ENCODE measurements around the gene RNF4. TPM values are rescaled to one million over a fixed set of nuclear protein-coding genes. Genes with fewer than 3 reads are reported as not detected.
"Not testable (repeated sequence)": the region's sequence is repeated elsewhere in the genome, so short reads cannot be mapped to it uniquely, and the experiment has no call there.

Gene RNF4
- total RNA-seq, 1 donor from 2014 or later = 86.7 TPM

DNA sequence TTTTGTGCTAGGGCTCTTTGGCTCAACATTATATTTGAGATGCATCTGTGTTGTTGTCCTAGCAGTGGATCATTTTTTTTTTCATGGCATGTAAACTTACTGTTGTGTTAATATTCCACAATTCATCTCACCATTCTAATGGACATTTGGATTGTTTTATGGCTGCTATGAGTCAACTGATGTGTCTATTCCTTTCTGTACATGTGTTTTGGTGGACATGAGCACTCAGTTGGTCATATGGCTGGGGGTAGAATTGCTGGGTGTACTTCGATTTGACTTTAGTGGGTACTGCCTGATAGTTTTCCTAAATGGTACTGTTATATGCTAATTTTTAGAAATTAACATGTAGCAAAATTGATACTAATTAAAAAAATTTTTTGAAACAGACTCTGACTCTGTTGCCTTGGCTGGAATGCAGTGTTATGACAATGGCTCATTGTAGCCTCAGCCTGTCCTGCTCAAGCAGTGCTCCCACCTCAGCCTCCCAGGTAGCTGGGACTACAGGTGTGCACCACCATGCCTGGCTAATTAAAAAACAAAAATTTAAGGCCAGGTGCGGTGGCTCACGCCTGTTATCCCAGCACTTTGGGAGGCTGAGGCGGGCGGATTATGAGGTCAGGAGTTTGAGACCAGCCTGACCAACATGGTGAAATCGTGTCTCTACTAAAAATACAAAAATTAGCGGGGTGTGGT, 76.6 kb downstream of the RNF4 start:
- no peak for DNase-seq (ENCODE audit: low read depth)
- no peak overlapping the region for H3K4me3 ChIP-seq (ENCODE audit: low read depth, low read length)
- TF ChIP-seq, protein P1, sequence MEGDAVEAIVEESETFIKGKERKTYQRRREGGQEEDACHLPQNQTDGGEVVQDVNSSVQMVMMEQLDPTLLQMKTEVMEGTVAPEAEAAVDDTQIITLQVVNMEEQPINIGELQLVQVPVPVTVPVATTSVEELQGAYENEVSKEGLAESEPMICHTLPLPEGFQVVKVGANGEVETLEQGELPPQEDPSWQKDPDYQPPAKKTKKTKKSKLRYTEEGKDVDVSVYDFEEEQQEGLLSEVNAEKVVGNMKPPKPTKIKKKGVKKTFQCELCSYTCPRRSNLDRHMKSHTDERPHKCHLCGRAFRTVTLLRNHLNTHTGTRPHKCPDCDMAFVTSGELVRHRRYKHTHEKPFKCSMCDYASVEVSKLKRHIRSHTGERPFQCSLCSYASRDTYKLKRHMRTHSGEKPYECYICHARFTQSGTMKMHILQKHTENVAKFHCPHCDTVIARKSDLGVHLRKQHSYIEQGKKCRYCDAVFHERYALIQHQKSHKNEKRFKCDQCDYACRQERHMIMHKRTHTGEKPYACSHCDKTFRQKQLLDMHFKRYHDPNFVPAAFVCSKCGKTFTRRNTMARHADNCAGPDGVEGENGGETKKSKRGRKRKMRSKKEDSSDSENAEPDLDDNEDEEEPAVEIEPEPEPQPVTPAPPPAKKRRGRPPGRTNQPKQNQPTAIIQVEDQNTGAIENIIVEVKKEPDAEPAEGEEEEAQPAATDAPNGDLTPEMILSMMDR (conservative IDR thresholded peaks at IDR 0.05; ENCODE audit: low read depth, low read length) = no peak

DNA sequence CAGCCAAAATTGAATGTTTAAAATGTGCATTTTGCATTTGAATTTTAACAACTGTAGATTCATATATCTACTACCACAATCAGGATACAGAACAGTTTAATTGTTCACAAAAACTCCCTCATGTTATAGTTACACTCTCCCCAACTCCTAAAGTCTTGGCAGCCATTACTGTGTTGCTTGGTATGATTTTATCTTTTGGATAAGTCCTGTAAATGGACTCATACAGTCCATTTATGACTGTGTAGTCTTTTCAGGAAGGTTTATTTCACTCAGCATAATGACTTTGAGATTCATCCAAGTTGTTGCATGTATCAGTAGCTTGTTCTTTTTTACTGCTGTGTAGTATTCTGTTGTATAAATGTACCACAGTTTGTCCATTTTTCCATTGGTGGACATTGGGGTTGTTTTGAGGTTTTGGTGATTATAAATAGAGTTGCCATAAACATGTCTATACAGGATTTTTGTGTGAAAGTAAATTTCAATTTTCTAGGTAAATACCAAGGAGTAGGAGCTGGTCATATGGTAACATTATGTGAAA, 77.4 kb downstream of the RNF4 start:
- TF ChIP-seq, protein P1 (conservative IDR thresholded peaks at IDR 0.05; ENCODE audit: low read depth, low read length) = no peak
- DNase-seq (ENCODE audit: low read depth) = no peak
- H3K4me3 ChIP-seq (ENCODE audit: low read depth, low read length) = no peak overlapping the region

DNA sequence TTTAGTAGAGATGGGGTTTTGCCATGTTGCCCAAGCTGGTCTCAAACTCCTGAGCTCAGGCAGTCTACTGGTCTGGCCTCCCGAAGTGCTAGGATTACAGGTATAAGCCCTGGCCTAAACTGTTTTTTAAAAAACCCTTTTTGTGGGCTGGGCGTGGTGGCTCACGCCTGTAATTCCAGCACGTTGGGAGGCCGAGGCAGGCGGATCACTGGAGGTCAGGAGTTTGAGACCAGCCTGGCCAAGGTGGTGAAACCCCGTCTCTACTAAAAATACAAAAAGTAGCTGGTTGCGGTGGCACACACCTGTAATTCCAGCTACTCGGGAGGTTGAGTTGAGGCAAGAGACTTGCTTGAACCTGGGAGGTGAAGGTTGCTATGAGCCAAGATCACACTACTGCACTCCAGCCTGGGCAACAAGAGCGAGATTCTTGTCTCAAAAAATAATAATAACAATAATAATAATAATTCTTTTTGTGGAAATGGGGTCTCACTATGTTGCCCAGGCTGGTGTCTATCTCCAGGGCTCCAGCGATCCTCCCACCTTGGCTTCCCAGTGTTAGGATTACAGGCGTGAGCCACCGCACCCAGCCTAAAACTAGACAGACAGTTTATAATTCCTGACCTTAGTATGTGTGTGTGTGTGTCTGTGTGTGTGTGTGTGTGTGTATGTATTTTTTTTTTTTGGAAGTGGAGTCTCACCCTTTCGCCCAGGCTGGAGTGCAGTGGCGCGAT, 78.2 kb downstream of the RNF4 start:
- DNase-seq (ENCODE audit: low read depth) = not testable (repeated sequence)

DNA sequence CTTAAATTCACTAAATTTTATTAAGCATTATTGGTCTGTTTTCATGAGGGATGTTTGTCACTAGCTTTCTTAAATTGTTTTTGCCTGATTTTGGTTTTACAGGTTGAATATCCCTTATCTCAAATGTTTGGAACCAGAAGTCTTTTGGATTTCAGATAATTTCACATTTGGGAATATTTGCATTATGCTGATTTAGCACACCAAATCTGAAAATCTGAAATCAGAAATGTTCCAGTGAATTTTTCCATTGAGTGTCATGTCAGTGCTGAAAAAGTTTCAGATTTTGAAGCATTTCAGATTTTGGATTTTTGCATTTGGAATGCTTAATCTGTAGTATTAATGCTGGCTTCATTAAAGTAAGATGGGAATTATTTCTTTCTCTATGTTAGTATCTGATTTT, 82.2 kb downstream of the RNF4 start:
- DNase-seq (ENCODE audit: low read depth) = no peak
- TF ChIP-seq, protein P1 (conservative IDR thresholded peaks at IDR 0.05; ENCODE audit: low read depth, low read length) = no peak
- H3K4me3 ChIP-seq (ENCODE audit: low read depth, low read length) = no peak overlapping the region

More for the DNA sequence above, 78.2 kb downstream of the RNF4 start:
- not testable (repeated sequence) for H3K4me3 ChIP-seq (ENCODE audit: low read depth, low read length)

DNA sequence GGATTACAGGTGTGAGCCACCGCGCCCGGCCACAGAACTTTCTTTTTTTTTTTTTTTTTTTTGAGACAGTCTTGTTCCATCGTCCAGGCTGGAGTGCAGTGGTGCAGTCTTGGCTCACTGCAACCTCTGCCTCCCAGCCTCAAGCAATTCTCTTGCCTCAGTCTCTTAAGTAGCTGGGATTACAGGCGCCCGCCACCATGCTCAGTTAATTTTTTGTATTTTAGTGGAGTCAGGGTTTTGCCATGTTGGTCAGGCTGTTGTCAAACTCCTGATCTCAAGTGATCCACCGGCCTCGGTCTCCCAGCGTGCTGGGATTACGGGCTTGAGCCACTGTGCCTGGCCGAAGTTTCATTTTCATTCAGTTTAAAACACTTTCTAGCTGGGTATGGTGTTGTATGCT, 83.9 kb downstream of the RNF4 start:
- TF ChIP-seq, protein P1 (conservative IDR thresholded peaks at IDR 0.05; ENCODE audit: low read depth, low read length) = no peak
- no peak overlapping the region for H3K4me3 ChIP-seq (ENCODE audit: low read depth, low read length)
- DNase-seq (ENCODE audit: low read depth) = no peak

DNA sequence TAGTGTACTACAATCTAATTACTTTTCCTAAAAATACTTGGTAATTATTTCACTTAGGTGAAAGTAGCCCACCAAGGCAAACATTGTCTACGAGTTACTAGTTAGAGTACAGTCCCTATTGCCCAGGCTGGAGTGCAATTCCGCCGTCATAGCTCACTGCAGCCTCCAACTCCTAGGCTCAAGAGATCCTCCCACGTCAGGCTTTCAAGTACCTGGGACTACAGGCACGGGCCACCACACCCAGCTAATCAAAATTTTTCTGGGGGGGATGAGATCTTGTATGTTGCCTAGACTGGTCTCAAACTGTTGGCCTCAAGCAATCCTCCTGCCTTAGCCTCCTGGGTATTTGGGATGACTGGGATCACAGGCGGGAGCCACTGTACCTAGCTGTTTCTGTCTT, 89.4 kb downstream of the RNF4 start:
- no peak for DNase-seq (ENCODE audit: low read depth)
- TF ChIP-seq, protein P1 (conservative IDR thresholded peaks at IDR 0.05; ENCODE audit: low read depth, low read length) = no peak
- no peak overlapping the region for H3K4me3 ChIP-seq (ENCODE audit: low read depth, low read length)

DNA sequence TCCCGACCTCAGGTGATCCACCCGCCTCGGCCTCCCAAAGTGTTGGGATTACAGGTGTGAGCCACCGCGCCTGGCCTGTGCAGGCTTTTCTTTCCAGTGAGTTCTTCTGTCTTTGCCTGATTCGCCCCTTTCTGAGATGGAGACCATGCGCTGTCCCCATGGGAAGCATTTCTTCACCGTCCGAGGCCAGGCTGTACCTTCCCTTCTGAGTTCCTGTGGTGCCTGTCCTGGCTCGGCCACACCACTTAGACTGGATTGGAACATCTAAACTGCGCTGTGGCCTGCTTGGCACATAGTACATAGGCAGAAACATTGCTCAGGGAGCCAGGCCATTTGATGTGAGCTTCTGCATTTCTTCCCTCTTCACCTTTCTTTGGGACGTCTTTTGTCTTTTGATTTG, 91.3 kb downstream of the RNF4 start:
- TF ChIP-seq, protein P1 (conservative IDR thresholded peaks at IDR 0.05; ENCODE audit: low read depth, low read length) = no peak
- H3K4me3 ChIP-seq (ENCODE audit: low read depth, low read length) = no peak overlapping the region

More for the DNA sequence above, 91.3 kb downstream of the RNF4 start:
- no peak for DNase-seq (ENCODE audit: low read depth)

Measured in epithelial cell of proximal tubule (primary cell).